HepG2 (cell line): ENCODE results near the gene SESN1. TPM values are rescaled to one million over a fixed set of nuclear protein-coding genes. Genes with fewer than 3 reads are reported as not detected.

Source experiments
- ATAC-seq: fragments of 200-7000 bp; cut with Tn5 transposase; 3 replicates; pipeline ENCODE4 v1.9.1; 2020; ENCODE audit warnings: mild to moderate bottlenecking, moderate library complexity
- BruUV-seq: library from RNA; stranded (reverse); fragments of 400-500 nt; replicated peaks from 2 replicates; lab custom pipeline; 2021; lab: Mats Ljungman, UMichigan
- CTCF ChIA-PET: fragments of 300-600 bp; formaldehyde crosslinking; extraction: SDS; loops from one replicate; lab custom pipeline; 2021; ENCODE audit warnings: low total read pairs, inconsistent platforms, low intra/inter-chr PET ratio; lab: Yijun Ruan, JAX
- POLR2A ChIA-PET: fragments of 350-600 bp; sonication (Branson Sonifier 250); formaldehyde crosslinking; loops from one replicate; lab custom pipeline; 2020; ENCODE audit warnings: antibody characterized with exemption, inconsistent platforms; lab: Yijun Ruan, JAX
- DNase-seq: peaks from one replicate; pipeline ENCODE4 v3.0.0-alpha.2; 2015; ENCODE audit warnings: low spot score
- FAIRE-seq: peaks from 3 replicates; lab custom pipeline; 2011; peaks lifted over from hg19 to GRCh38; lab: Jason Lieb, UNC
- H2AFZ ChIP-seq: one replicate; pipeline ENCODE4 v1.6.1; 2011; ENCODE audit warnings: low read length, inconsistent platforms
- H3K27ac ChIP-seq: fragments of 300-600 bp; 3 replicates; pipeline ENCODE4 v1.8.0; 2011; ENCODE audit warnings: mixed run types, mild to moderate bottlenecking, mixed read lengths, low read length, inconsistent platforms; ENCODE audit not compliant: insufficient read depth; ENCODE audit errors: extremely low read length
- H3K27me3 ChIP-seq, 2 experiments: fragments of 200-600 bp in 1 of 2; 2 replicates in 1 of 2; 3 replicates in 1 of 2; pipeline versions ENCODE4 v1.6.0 to v1.8.0; 2011; ENCODE audit warnings: low read length in 2 of 2, mild to moderate bottlenecking in 2 of 2, moderate library complexity in 2 of 2, inconsistent platforms in 1 of 2; ENCODE audit not compliant: insufficient read depth in 2 of 2, control insufficient read depth in 1 of 2
- H3K36me3 ChIP-seq, 2 experiments: fragments of 200-600 bp in 1 of 2; replicated peaks in 1 of 2; 2 replicates in 1 of 2; 3 replicates in 1 of 2; pipeline versions ENCODE4 v1.5.1 to v1.8.0; 2011; ENCODE audit warnings: low read length in 2 of 2, inconsistent platforms in 1 of 2; ENCODE audit not compliant: insufficient read depth in 2 of 2, control insufficient read depth in 1 of 2
- H3K4me1 ChIP-seq: 2 replicates; pipeline ENCODE4 v1.5.1; 2012; ENCODE audit warnings: low read length, inconsistent platforms; ENCODE audit not compliant: insufficient read depth
- H3K4me2 ChIP-seq: 2 replicates; pipeline ENCODE4 v1.6.0; 2011; ENCODE audit warnings: low read depth, low read length, inconsistent platforms
- H3K4me3 ChIP-seq, 3 experiments: fragments of 200-600 bp in 1 of 3; sonication (generic), shearing (Covaris generic) in 1 of 3; replicated peaks in 1 of 3; 2 replicates each; pipeline ENCODE4 v1.5.1; 2011 to 2016; ENCODE audit warnings: low read length in 3 of 3, inconsistent platforms in 2 of 3, low read depth in 2 of 3, mild to moderate bottlenecking in 2 of 3, control low read depth in 1 of 3, mixed read lengths in 1 of 3; ENCODE audit not compliant: insufficient read depth in 1 of 3
- H3K79me2 ChIP-seq: one replicate; pipeline ENCODE4 v1.6.1; 2011; ENCODE audit warnings: low read length, inconsistent platforms; ENCODE audit not compliant: insufficient read depth
- H3K9ac ChIP-seq: 2 replicates; pipeline ENCODE4 v1.6.0; 2011; ENCODE audit warnings: mild to moderate bottlenecking, low read depth, low read length, inconsistent platforms; ENCODE audit not compliant: insufficient read depth
- H3K9me3 ChIP-seq: 2 replicates; pipeline ENCODE4 v1.5.1; 2012; ENCODE audit warnings: mild to moderate bottlenecking, low read length
- H4K20me1 ChIP-seq: 2 replicates; pipeline ENCODE4 v1.6.0; 2011; ENCODE audit warnings: inconsistent platforms, mild to moderate bottlenecking, low read length, moderate library complexity; ENCODE audit not compliant: insufficient read depth
- BRCA1 ChIP-seq: sonication (generic); formaldehyde crosslinking; IDR thresholded peaks from 2 replicates; pipeline ENCODE4 v1.4.0; 2020; ENCODE audit warnings: missing genetic modification reagents
- GTF3A ChIP-seq: sonication (generic); formaldehyde crosslinking; conservative IDR thresholded peaks from 2 replicates; pipeline ENCODE4 v1.4.0; 2020; ENCODE audit warnings: mild to moderate bottlenecking, missing genetic modification reagents
- GZF1 ChIP-seq: sonication (generic); formaldehyde crosslinking; IDR thresholded peaks from 2 replicates; pipeline ENCODE4 v1.5.1; 2020; ENCODE audit warnings: mild to moderate bottlenecking, missing genetic modification reagents
- MAFK ChIP-seq, 2 experiments: IDR thresholded peaks in 1 of 2; conservative IDR thresholded peaks in 1 of 2; 2 replicates each; pipeline ENCODE4 v1.6.1; 2011; ENCODE audit warnings: improper control_type of control experiment in 2 of 2, low read length in 2 of 2
- ZFY ChIP-seq: sonication (generic); formaldehyde crosslinking; IDR thresholded peaks from 2 replicates; pipeline ENCODE4 v1.4.0; 2020; ENCODE audit warnings: missing genetic modification reagents
- ZNF33B ChIP-seq: sonication (generic); formaldehyde crosslinking; IDR thresholded peaks from 2 replicates; pipeline ENCODE4 v1.5.1; 2020; ENCODE audit warnings: mild to moderate bottlenecking, missing genetic modification reagents
- ZNF746 ChIP-seq: sonication (generic); formaldehyde crosslinking; IDR thresholded peaks from 2 replicates; pipeline ENCODE4 v1.8.0; 2022; ENCODE audit warnings: mild to moderate bottlenecking, missing genetic modification reagents
- ZNF878 ChIP-seq: sonication (generic); formaldehyde crosslinking; IDR thresholded peaks from 2 replicates; pipeline ENCODE4 v1.8.1; 2023; ENCODE audit warnings: mild to moderate bottlenecking, missing genetic modification reagents, moderate library complexity
- WGBS: methylation state at CpG from one replicate; pipeline ENCODE4 v1.1.6; 2017; ENCODE audit warnings: low lambda C conversion rate; 5-methylcytosine and 5-hydroxymethylcytosine counted together
- in situ Hi-C: cut with HindIII; loops from 2 replicates; pipeline ENCODE4 v1.10.0; 2017; ENCODE audit warnings: low pct_unique_long_range_greater_than_20kb; ENCODE audit not compliant: extremely low pct_ligation_motif_present
- intact Hi-C: fragments of 100-400 bp; cut with micrococcal nuclease; formaldehyde crosslinking; loops from one replicate; pipeline ENCODE4 v1.10.0; 2022; ENCODE audit not compliant: unreplicated experiment
- polyA plus RNA-seq, 8 experiments: library from polyadenylated mRNA; depleted of rRNA in 3 of 8; stranded (reverse) in 7 of 8; unstranded in 1 of 8; fragments of >200 nt; fragmentation: Illumina TruSeq in 4 of 8; extraction: Trizol in 4 of 8; gene quantifications; 2 replicates each; pipeline versions ENCODE4 v1.2.1 to v1.2.3, GENCODE V29; 2011 to 2016; ENCODE audit warnings: low read depth in 4 of 8, missing spikeins in 1 of 8, mixed read lengths in 1 of 8; ENCODE audit not compliant: insufficient read depth in 1 of 8
- total RNA-seq, 5 experiments: library from RNA; depleted of rRNA; stranded (reverse); fragments of >200 nt; fragmentation: Illumina TruSeq; extraction: Trizol; gene quantifications; 2 replicates each; pipeline ENCODE4 v1.2.3, GENCODE V29; 2016; ENCODE audit warnings: low read depth in 1 of 5
- TF ChIP-seq, protein P1 (sequence below): sonication (generic); formaldehyde crosslinking; IDR thresholded peaks from 2 replicates; pipeline ENCODE4 v1.4.0; 2020; ENCODE audit warnings: missing genetic modification reagents
- TF ChIP-seq, protein P2 (sequence below), 2 experiments: fragments of 450-650 bp in 1 of 2; sonication (generic) in 1 of 2; formaldehyde crosslinking; IDR thresholded peaks; 2 replicates each; pipeline versions ENCODE4 v1.5.0 to v1.8.0; 2020 to 2022; ENCODE audit warnings: mild to moderate bottlenecking in 1 of 2, missing genetic modification reagents in 1 of 2

The SESN1 gene
- total and polyA plus RNA-seq, 2 of the 13 experiments (the other 11 are each of a cell fraction or from before 2014, with no cell fraction given): 24.9 to 44.7 TPM

DNA sequence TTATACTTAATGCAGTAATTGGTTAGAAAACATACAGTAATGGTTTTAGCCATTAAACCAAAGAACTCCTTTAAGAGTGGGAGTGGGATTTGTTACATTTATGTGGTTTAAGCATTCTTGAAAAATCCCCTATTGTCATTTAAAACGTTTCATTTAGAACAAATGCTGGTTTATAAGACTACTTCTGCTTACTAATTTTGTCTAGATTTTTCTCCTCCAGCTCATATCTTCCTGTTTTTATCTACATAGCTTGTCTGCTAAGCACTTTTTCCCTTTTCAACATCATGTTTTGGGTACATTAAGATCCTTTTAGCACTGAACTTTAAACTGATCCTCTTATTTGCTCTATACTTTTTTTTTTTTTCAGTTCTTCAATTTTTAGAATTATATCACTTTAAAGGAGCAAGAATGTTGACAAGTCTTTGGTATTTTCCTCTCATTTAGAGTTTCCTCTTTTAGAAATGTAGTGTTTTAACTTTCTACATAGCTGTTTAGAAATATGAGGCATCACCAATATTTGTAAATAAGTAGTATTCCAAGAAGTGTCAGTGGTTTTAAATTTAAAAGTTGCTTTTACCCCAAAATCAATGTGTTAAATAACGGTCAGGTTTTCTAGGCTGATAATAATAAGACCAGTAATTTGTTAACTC is 80.9 kb downstream of the SESN1 start (continued):
- no peak for TF ChIP-seq GTF3A (CRISPR knock-in tag)
- TF ChIP-seq BRCA1 (CRISPR knock-in tag): no peak
- TF ChIP-seq, protein P1, sequence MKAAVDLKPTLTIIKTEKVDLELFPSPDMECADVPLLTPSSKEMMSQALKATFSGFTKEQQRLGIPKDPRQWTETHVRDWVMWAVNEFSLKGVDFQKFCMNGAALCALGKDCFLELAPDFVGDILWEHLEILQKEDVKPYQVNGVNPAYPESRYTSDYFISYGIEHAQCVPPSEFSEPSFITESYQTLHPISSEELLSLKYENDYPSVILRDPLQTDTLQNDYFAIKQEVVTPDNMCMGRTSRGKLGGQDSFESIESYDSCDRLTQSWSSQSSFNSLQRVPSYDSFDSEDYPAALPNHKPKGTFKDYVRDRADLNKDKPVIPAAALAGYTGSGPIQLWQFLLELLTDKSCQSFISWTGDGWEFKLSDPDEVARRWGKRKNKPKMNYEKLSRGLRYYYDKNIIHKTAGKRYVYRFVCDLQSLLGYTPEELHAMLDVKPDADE (CRISPR knock-in tag): no peak
- no peak for TF ChIP-seq ZNF33B (CRISPR knock-in tag)
- TF ChIP-seq ZNF746 (CRISPR knock-in tag): no peak
- no peak for TF ChIP-seq GZF1
- TF ChIP-seq ZFY (CRISPR knock-in tag): no peak
- TF ChIP-seq, all 625 proteins: peak for 0

DNA sequence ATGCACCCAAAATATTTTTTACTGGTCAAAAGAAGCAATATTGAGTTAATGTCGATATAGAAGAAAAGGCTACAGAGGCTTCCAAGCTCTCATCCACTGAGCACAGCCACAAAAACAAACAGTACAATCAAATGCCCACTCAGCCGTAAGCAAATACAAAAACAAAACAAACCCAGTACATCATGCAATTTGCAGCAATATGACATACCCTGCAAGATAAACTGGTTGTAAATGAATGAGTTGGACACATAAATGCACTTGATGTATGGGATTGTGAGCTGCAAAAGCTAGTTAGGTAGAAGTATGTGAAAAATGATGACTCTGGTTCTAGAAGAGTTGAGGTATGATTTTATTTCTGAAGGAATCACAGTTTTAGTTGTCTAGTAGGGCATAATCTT is 83.9 kb downstream of the SESN1 start:
- ChIA-PET CTCF (no interaction called here), POLR2A (interaction anchor here (1.5 to 2.0 kb wide), 2 partner anchors 40 to 373 kb away, joined by 5 read pairs; no protein-coding TSS in a partner anchor)
- peak overlapping the region in 1 of 3 experiments; percentile 3; a peak in 2 of 6 replicates for H3K4me3 ChIP-seq
- in situ Hi-C loops: no loop called here
- H3K79me2 ChIP-seq: peaks cover 40% of the 10 kb centered on the region
- no peak for ATAC-seq
- no peaks in the 10 kb centered on the region for H3K36me3 ChIP-seq
- peak; percentile 5 for DNase-seq
- peak overlapping the region; percentile 88 for H3K4me2 ChIP-seq
- TF ChIP-seq MAFK (conservative IDR thresholded peaks at IDR 0.05 in 1 of 2, IDR thresholded peaks at IDR 0.05 in 1 of 2; ENCODE audit: low read length in 2 of 2) (0 out of 4 replicates have a peak, but pooled peaks of 1 of the 2 experiments have one; percentile 19), ZNF878 (CRISPR knock-in tag) (no peak)
- TF ChIP-seq, protein P2, sequence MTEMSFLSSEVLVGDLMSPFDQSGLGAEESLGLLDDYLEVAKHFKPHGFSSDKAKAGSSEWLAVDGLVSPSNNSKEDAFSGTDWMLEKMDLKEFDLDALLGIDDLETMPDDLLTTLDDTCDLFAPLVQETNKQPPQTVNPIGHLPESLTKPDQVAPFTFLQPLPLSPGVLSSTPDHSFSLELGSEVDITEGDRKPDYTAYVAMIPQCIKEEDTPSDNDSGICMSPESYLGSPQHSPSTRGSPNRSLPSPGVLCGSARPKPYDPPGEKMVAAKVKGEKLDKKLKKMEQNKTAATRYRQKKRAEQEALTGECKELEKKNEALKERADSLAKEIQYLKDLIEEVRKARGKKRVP (CRISPR knock-in tag; IDR thresholded peaks at IDR 0.05): peak in 1 of 2 experiments; percentile 87; a peak in 2 of 4 replicates
- no peak overlapping the region for H2AFZ ChIP-seq
- 47% methylated on average over 2 of the region's 2 CpGs for WGBS
- H3K27ac ChIP-seq: no peak overlapping the region
- no peaks in the 10 kb centered on the region for H3K9me3 ChIP-seq
- peak overlapping the region; percentile 87; the same call in 1 of the 2 replicates for H3K9ac ChIP-seq
- H4K20me1 ChIP-seq: peaks cover 10% of the 10 kb centered on the region; the same call in 1 of the 2 replicates
- no peaks in the 10 kb centered on the region; a peak in 2 of 5 replicates for H3K27me3 ChIP-seq
- H3K4me1 ChIP-seq: peaks cover 38% of the 10 kb centered on the region
- BruUV-seq: no TSS peak
- no peak for FAIRE-seq
- intact Hi-C loops: no loop called here
